BJ (cell line): ENCODE results near the gene STON2. TPM values are rescaled to one million over a fixed set of nuclear protein-coding genes. Genes with fewer than 3 reads are reported as not detected.

Experiments used
- CTCF ChIA-PET: fragments of 350-600 bp; formaldehyde crosslinking; extraction: SDS; loops from one replicate; lab custom pipeline; 2021; ENCODE audit warnings: antibody characterized with exemption, inconsistent platforms; lab: Yijun Ruan, JAX
- POLR2A ChIA-PET: fragments of 300-600 bp; sonication (Branson Sonifier 250); formaldehyde crosslinking; extraction: SDS; loops from one replicate; lab custom pipeline; 2021; ENCODE audit warnings: antibody characterized with exemption; lab: Charles Lee
- DNase-seq: peaks from one replicate; pipeline ENCODE4 v3.0.0-alpha.2; 2011; ENCODE audit warnings: low read depth
- H3K27me3 ChIP-seq: 2 replicates; pipeline ENCODE4 v1.6.0; 2011; ENCODE audit warnings: low read length; ENCODE audit not compliant: control insufficient read depth, insufficient read depth
- H3K36me3 ChIP-seq: 2 replicates; pipeline ENCODE4 v1.5.1; 2011; ENCODE audit warnings: low read length; ENCODE audit not compliant: control insufficient read depth, insufficient read depth
- H3K4me3 ChIP-seq: 2 replicates; pipeline ENCODE4 v1.5.1; 2011; ENCODE audit warnings: low read depth, mild to moderate bottlenecking, control low read depth, low read length
- polyA plus RNA-seq: library from polyadenylated mRNA; depleted of rRNA; stranded (reverse); fragments of >200 nt; gene quantifications from 2 replicates; pipeline ENCODE4 v1.2.3, GENCODE V29; 2011
- TF ChIP-seq, protein P1 (sequence below): IDR thresholded peaks from 2 replicates; pipeline ENCODE4 v1.5.1; 2011; ENCODE audit warnings: low read depth, mild to moderate bottlenecking, control low read depth, inconsistent platforms, low read length, moderate library complexity; ENCODE audit not compliant: insufficient read depth

STON2 gene
- polyA plus RNA-seq, 1 experiment = not detected

- ChIA-PET CTCF (interaction anchor here (0.6 to 1.3 kb wide), 2 partner anchors 14 to 132 kb away, joined by 3 read pairs; no protein-coding TSS in a partner anchor), POLR2A (interaction anchor here (1.0 kb wide), 1 partner anchor 34 kb away, joined by 3 read pairs; no protein-coding TSS in a partner anchor)
- Histone ChIP-seq H3K4me3 (no peak overlapping the region), H3K36me3 (no peaks in the 10 kb centered on the region), H3K27me3 (peaks cover 3% of the 10 kb centered on the region; the same call in 1 of the 2 replicates)
- TF ChIP-seq, protein P1, sequence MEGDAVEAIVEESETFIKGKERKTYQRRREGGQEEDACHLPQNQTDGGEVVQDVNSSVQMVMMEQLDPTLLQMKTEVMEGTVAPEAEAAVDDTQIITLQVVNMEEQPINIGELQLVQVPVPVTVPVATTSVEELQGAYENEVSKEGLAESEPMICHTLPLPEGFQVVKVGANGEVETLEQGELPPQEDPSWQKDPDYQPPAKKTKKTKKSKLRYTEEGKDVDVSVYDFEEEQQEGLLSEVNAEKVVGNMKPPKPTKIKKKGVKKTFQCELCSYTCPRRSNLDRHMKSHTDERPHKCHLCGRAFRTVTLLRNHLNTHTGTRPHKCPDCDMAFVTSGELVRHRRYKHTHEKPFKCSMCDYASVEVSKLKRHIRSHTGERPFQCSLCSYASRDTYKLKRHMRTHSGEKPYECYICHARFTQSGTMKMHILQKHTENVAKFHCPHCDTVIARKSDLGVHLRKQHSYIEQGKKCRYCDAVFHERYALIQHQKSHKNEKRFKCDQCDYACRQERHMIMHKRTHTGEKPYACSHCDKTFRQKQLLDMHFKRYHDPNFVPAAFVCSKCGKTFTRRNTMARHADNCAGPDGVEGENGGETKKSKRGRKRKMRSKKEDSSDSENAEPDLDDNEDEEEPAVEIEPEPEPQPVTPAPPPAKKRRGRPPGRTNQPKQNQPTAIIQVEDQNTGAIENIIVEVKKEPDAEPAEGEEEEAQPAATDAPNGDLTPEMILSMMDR = no peak
- peak; percentile 88 for DNase-seq
These were observed 1.4 kb upstream of the STON2 start for GRCh38 chr14:81401420-81402122.

DNA sequence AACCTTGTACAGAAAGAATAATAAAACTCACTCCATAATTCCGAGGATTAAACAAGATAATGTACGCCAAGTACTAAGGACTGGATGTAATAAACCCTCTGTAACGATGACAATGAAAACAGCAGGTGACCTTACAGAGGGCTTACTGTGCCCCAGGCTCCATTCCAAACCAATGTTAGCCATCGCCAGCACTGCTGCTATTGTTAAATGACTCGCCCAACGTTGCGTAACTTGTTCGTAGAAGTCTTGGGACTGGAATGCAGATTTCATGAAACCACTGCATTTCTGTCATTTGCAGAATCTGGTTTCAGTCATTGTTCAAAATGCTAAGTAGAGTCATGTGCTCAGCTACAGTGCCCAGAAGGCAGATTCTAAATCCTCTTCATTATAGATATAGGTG is 728 bp upstream of the STON2 start:
- DNase-seq = peak; percentile 95
- POLR2A ChIA-PET = interaction anchor here (1.0 kb wide), 1 partner anchor 34 kb away, joined by 3 read pairs; no protein-coding TSS in a partner anchor

GRCh38 chr14:81398196-81398891 is 1.8 kb downstream of the STON2 start:
- peaks cover 2% of the 10 kb centered on the region; the same call in 1 of the 2 replicates for H3K27me3 ChIP-seq
- POLR2A ChIA-PET = no interaction called here
- CTCF ChIA-PET = interaction anchor here (0.7 kb wide), 1 partner anchor 235 kb away, joined by 3 read pairs; no protein-coding TSS in a partner anchor
- no peak overlapping the region for H3K4me3 ChIP-seq
- DNase-seq = no peak
- H3K36me3 ChIP-seq = no peaks in the 10 kb centered on the region
- TF ChIP-seq, protein P1 = no peak

More for the DNA sequence above, 728 bp upstream of the STON2 start:
- TF ChIP-seq, protein P1 = no peak
- H3K27me3 ChIP-seq = peaks cover 3% of the 10 kb centered on the region; the same call in 1 of the 2 replicates
- H3K36me3 ChIP-seq = no peaks in the 10 kb centered on the region
- CTCF ChIA-PET = interaction anchor here (1.3 kb wide), 1 partner anchor 131 kb away, joined by 3 read pairs; no protein-coding TSS in a partner anchor
- no peak overlapping the region for H3K4me3 ChIP-seq

DNA sequence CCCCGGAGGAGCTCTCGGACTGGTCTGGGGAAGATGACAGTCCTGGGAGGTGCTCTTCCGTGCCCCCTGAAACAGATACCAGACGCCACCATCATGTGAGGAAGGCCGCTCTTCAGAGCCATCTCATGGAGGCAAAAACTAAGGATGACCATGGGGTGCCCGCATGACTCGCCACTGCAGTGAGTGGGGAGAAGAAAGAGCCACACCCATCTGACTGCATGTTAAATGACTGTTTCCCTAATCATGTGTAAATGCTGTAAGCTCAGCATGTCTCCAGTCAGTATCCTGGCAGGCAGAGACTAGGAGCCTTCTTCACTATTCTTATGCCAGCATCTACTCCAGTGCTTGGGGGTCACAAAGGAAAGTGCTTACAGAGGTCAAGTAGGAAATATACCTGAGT is 4.0 kb downstream of the STON2 start:
- no peak overlapping the region for H3K4me3 ChIP-seq
- 0 out of 2 replicates have a peak, but pooled peaks cover 1% of the 10 kb centered on the region for H3K27me3 ChIP-seq
- DNase-seq = no peak
- H3K36me3 ChIP-seq = no peaks in the 10 kb centered on the region
- POLR2A ChIA-PET = no interaction called here
- TF ChIP-seq, protein P1 = no peak
- CTCF ChIA-PET = interaction anchor here (0.6 to 1.2 kb wide), 2 partner anchors 13 to 31 kb away, joined by 3 read pairs; no protein-coding TSS in a partner anchor

GRCh38 chr14:81394739-81395138 is 5.4 kb downstream of the STON2 start:
- Histone ChIP-seq H3K36me3 (no peaks in the 10 kb centered on the region), H3K4me3 (no peak overlapping the region), H3K27me3 (0 out of 2 replicates have a peak, but pooled peaks cover 1% of the 10 kb centered on the region)
- ChIA-PET POLR2A (no interaction called here), CTCF (no interaction called here)
- no peak for DNase-seq
- TF ChIP-seq, protein P1 = no peak
